Neural cell (in vitro differentiated cells): Measurements from ENCODE around the gene RECQL.

ENCODE experiments used
- EP300 ChIP-seq: fragments of 450-650 bp; conservative IDR thresholded peaks from 2 replicates; pipeline ENCODE4 v1.6.1; 2014; ENCODE audit warnings: antibody characterized with exemption, mild to moderate bottlenecking, moderate library complexity; ENCODE audit not compliant: poor library complexity, severe bottlenecking
- RAD21 ChIP-seq: fragments of 450-650 bp; conservative IDR thresholded peaks from 2 replicates; pipeline ENCODE4 v1.6.1; 2014; ENCODE audit warnings: antibody characterized with exemption, mild to moderate bottlenecking, moderate library complexity
- TAF1 ChIP-seq: IDR thresholded peaks from 2 replicates; pipeline ENCODE4 v1.6.1; 2012; ENCODE audit warnings: low read depth
- TF ChIP-seq, protein P1 (sequence below): fragments of 450-650 bp; IDR thresholded peaks from 2 replicates; pipeline ENCODE4 v1.5.1; 2014; ENCODE audit warnings: antibody characterized with exemption, mild to moderate bottlenecking, moderate library complexity; ENCODE audit not compliant: poor library complexity, severe bottlenecking
- TF ChIP-seq, protein P2 (sequence below): IDR thresholded peaks from 2 replicates; pipeline ENCODE4 v1.6.1; 2012; ENCODE audit warnings: borderline replicate concordance

GRCh38 chr12:21434699-21435098 is 66.7 kb downstream of the RECQL start:
- TF ChIP-seq, protein P1, sequence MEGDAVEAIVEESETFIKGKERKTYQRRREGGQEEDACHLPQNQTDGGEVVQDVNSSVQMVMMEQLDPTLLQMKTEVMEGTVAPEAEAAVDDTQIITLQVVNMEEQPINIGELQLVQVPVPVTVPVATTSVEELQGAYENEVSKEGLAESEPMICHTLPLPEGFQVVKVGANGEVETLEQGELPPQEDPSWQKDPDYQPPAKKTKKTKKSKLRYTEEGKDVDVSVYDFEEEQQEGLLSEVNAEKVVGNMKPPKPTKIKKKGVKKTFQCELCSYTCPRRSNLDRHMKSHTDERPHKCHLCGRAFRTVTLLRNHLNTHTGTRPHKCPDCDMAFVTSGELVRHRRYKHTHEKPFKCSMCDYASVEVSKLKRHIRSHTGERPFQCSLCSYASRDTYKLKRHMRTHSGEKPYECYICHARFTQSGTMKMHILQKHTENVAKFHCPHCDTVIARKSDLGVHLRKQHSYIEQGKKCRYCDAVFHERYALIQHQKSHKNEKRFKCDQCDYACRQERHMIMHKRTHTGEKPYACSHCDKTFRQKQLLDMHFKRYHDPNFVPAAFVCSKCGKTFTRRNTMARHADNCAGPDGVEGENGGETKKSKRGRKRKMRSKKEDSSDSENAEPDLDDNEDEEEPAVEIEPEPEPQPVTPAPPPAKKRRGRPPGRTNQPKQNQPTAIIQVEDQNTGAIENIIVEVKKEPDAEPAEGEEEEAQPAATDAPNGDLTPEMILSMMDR: no peak
- TF ChIP-seq RAD21 (no peak), TAF1 (no peak), EP300 (no peak)
- TF ChIP-seq, protein P2, sequence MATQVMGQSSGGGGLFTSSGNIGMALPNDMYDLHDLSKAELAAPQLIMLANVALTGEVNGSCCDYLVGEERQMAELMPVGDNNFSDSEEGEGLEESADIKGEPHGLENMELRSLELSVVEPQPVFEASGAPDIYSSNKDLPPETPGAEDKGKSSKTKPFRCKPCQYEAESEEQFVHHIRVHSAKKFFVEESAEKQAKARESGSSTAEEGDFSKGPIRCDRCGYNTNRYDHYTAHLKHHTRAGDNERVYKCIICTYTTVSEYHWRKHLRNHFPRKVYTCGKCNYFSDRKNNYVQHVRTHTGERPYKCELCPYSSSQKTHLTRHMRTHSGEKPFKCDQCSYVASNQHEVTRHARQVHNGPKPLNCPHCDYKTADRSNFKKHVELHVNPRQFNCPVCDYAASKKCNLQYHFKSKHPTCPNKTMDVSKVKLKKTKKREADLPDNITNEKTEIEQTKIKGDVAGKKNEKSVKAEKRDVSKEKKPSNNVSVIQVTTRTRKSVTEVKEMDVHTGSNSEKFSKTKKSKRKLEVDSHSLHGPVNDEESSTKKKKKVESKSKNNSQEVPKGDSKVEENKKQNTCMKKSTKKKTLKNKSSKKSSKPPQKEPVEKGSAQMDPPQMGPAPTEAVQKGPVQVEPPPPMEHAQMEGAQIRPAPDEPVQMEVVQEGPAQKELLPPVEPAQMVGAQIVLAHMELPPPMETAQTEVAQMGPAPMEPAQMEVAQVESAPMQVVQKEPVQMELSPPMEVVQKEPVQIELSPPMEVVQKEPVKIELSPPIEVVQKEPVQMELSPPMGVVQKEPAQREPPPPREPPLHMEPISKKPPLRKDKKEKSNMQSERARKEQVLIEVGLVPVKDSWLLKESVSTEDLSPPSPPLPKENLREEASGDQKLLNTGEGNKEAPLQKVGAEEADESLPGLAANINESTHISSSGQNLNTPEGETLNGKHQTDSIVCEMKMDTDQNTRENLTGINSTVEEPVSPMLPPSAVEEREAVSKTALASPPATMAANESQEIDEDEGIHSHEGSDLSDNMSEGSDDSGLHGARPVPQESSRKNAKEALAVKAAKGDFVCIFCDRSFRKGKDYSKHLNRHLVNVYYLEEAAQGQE: no peak
